Measurements from ENCODE around the gene STK32C.

STK32C gene

DNA sequence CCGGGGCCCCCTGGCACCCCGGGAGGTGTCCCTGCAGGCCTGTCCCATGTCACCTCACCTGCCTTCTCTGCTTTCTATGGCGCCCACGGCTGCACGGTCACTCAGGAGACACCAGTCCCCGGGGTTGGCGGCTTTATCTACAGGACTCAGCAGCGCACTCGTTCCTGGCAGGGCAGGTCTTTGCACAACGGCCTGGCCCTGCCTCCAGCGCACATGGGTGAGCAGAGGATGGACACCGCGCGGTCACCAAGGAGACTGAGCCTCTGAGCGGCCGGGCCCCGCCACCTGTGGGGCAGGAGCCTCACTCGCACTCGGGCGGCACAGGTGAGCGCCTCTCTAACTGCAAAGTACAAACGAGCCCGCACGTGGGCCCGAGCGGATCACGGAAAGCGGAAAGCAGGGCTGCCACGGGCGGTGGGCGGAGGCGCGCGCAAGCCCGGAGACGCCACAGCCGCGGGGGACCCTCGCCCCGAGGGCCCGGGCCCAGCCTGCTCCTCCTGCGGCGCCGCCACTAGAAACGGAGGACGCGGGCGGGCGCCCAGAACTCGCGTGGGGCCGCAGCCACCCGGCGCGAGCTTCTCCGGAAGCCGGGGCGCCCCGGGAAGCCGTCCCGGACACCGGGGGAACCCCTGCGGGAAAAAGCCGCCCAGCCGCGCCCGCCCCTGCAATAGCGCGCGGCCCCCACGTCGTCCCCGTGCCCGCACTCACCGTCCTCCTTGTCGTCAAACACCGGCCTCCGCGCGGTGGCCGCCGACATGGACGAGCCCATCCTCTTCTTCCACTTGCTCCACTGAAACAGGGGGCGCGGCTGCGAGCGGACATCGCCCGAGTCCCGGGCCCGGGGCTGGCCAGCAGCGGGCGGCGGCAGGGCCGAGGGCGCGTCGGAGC, 642 bp downstream of the STK32C start:
- TF ChIP-seq, protein P1, sequence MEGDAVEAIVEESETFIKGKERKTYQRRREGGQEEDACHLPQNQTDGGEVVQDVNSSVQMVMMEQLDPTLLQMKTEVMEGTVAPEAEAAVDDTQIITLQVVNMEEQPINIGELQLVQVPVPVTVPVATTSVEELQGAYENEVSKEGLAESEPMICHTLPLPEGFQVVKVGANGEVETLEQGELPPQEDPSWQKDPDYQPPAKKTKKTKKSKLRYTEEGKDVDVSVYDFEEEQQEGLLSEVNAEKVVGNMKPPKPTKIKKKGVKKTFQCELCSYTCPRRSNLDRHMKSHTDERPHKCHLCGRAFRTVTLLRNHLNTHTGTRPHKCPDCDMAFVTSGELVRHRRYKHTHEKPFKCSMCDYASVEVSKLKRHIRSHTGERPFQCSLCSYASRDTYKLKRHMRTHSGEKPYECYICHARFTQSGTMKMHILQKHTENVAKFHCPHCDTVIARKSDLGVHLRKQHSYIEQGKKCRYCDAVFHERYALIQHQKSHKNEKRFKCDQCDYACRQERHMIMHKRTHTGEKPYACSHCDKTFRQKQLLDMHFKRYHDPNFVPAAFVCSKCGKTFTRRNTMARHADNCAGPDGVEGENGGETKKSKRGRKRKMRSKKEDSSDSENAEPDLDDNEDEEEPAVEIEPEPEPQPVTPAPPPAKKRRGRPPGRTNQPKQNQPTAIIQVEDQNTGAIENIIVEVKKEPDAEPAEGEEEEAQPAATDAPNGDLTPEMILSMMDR (IDR thresholded peaks at IDR 0.05; ENCODE audit: insufficient read depth, low read depth, low read length, missing control alignments) = no peak
- H3K4me3 ChIP-seq (ENCODE audit: low read depth, low read length) = peak overlapping the region; percentile 30
- DNase-seq (ENCODE audit: low read depth) = peak; percentile 17

GRCh38 chr10:132306343-132306685, 1.4 kb downstream of the STK32C start:
- DNase-seq (ENCODE audit: low read depth) = no peak
- TF ChIP-seq, protein P1 (IDR thresholded peaks at IDR 0.05; ENCODE audit: insufficient read depth, low read depth, low read length, missing control alignments) = no peak
- no peak overlapping the region for H3K4me3 ChIP-seq (ENCODE audit: low read depth, low read length)

- TF ChIP-seq, protein P1 (IDR thresholded peaks at IDR 0.05; ENCODE audit: insufficient read depth, low read depth, low read length, missing control alignments) = no peak
- no peak overlapping the region for H3K4me3 ChIP-seq (ENCODE audit: low read depth, low read length)
- no peak for DNase-seq (ENCODE audit: low read depth)
Measured at GRCh38 chr10:132305654-132306342, 2.0 kb downstream of the STK32C start.

- DNase-seq (ENCODE audit: low read depth) = no peak
- H3K4me3 ChIP-seq (ENCODE audit: low read depth, low read length) = no peak overlapping the region
- TF ChIP-seq, protein P1 (IDR thresholded peaks at IDR 0.05; ENCODE audit: insufficient read depth, low read depth, low read length, missing control alignments) = no peak
Measured at GRCh38 chr10:132304756-132305509, 2.8 kb downstream of the STK32C start.

DNA sequence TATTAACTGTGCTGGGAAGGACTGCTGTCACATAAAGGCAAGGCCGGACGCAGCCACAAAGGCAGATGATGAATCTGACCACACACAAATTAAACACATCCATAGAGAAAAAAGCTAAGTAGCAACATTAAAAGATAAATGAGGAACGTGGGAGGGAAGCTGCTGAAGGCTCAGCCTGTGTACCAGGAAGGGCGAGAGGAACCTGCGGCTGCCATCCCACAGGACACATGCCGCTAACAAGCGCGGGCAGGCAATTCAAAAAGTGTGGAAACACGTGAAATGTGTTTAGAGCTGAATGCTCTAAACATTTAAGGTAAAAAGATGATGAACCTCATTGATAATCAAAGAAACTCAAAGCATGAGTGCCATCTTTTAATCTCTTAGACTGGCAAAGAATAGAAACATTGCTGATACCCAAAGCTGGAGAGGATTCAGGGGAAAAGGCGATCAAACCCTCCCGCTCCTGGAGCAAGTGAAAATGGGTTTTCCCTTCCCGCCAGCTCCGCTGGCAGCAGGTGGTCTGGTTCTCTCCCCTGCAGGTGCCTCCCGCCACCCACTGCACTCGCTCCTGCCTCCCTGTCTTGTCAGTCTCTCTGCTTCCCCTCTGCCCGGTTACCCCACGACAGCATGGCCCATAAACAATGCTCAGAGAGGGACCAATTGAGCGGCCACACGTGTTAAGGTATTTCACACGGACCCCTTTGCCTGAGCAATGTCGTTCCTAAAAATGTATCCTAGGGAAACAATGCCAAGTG, 4.2 kb downstream of the STK32C start:
- no peak overlapping the region for H3K4me3 ChIP-seq (ENCODE audit: low read depth, low read length)

More for the DNA sequence above, 4.2 kb downstream of the STK32C start:
- TF ChIP-seq, protein P1 (IDR thresholded peaks at IDR 0.05; ENCODE audit: insufficient read depth, low read depth, low read length, missing control alignments) = no peak
- no peak for DNase-seq (ENCODE audit: low read depth)

Measured in GM12865 (cell line).